UCSD-AML1 (cell line): Measurements from ENCODE around the gene DPP6.
"Not testable (repeated sequence)": the region's sequence is repeated elsewhere in the genome, so short reads cannot be mapped to it uniquely, and the experiment has no call there.

ENCODE experiments used
- DNase-seq: peaks from one replicate; lab custom pipeline; 2025; ENCODE audit not compliant: unreplicated experiment; lab: John Stamatoyannopoulos, UW

Gene DPP6

DNA sequence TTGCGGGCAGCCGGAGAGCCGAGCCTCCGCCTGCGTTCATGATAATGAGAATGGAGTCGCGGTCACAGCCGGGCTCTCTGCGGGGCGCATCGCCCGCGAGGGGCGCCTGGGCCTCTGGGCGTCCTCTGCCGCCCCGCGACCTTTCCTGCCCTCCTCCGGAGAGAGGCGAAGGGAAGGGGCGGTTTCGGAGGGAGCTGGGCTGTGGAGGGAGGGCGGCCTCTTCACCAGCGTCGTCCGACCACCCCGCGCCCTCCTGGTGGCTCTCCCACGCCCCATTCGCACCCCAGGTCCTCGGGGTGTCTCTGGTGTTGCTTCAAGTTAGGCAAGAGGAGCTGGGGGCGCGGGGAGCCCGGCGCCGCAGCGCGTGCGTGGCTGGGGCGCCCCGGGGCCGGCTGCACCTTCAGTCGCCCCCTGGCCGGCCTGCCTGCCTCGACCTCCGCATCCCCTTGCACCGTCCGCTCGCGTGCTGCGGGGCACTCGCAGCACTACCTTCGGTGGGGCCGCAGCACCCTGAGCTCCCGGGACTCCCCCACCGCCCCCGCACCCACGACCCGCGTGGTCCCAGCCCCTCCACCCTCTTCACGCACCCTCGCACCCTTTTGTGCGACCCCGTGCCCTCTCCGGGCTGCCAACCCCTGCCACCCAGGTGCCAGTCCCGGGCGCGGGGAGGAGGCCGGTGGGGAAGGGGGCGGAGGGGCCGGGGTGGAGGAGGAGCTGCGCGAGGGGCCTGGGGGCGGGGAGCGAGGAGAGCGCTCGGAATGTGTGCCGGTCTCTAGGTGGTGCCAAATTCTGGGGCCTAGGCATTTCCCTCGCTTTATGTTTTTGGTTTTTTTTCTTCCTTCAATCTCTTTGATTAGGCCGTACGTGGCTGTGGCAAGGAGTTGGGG is at the start of gene DPP6:
Gene DPP6 (plus strand): TSS at position 756 of the 887 bp plus-strand sequence.
- not testable (repeated sequence) for DNase-seq

DNA sequence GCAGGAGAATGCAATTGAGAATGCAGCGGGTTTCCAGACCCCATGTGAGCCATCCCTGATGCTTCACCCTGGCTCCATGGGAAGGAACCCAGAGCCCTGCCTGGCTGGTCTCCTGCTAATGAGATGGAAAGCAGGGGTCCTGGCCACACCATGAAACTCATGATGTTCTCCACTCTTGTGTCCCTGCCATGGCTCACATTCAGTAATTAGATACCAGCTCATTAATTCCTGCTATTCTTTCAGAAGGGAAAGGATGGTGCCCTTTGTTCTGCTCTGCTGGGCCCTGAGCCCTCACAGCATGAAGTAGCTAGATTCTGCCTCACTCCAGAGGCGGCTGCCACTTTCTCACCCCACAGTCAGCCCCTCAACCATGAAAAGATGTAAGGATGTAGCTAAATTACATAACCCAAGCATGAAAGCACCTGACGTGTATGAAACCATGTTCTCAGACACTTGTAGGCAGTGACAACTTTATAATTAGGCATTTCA is 42.7 kb upstream of the DPP6 start:
- not testable (repeated sequence) for DNase-seq

DNA sequence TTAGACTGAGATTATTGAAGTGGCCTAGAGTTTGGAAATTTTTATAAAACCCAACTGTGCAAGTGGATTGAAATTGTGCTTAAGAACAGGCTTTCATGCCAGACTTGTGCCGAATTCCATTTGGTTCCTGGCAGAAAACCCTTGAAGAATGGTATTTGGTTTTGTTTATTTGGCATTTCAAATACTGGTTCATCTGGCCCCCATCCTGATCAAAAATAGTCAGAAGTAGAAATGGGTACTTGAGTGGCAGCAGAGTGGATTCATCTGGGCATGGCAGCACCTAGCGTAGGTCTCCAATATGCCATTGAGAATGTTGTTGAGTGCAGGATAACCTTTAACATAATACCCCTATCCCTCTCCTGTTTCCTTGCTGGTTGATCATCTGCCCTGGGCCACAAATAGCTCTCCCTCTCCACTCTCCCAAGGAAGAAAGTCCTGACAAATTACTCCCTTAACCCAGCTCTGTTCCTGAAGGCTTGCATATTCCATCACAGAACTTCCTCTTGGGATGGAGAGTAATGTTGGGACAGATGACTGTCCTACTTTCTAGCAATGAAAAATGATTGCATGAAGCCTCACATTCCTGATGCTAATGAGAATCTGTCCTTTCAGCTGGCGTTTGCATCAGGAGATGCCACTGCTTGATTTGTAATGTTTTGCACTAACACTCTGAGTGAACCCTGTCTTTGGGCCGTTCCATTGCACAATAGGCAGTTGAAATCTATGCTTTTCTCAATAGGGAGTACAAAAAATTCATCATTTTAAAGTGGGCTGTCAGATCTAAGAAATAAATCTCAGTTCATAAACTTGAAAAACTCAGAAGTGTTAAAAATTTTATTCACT is 41.3 kb upstream of the DPP6 start:
- not testable (repeated sequence) for DNase-seq

DNA sequence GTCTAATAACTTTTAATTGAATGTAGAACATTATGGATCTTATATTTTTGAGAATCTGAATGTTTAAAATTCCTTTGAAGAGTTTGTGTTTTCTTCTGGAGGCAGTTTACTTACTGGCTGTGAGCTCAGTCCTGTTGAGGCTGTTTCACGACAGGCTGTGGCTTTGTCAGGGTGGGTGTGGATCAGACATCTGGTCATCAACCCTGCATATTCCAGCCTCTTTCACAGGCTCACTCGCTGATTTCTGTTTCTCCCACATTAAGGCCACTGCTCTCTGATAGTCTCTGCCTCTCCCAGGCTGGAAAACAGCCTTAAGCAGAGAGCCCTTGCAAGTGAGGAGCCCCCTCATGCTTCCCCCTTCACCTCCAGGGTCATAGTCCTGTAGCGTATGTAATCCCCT is 39.4 kb upstream of the DPP6 start:
- not testable (repeated sequence) for DNase-seq

DNA sequence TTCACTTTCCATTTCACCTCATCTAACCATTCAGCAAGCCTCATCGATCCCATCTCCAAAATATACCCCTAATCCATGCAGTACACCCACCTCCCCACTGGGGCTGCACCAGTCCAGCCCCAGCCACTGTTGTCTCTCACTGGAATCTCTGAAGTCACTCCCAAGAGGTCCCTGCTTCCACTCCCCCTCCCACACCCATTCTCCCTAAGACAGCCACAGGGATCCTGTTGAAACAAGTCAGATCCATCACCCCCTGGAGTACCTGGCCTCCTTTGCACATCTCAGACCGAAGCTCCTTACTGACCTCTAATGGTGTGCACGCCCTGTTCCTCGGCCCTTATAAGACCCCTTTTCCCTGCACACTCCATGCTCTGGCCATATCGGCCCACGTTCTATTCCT is 36.6 kb upstream of the DPP6 start:
- DNase-seq = not testable (repeated sequence)

DNA sequence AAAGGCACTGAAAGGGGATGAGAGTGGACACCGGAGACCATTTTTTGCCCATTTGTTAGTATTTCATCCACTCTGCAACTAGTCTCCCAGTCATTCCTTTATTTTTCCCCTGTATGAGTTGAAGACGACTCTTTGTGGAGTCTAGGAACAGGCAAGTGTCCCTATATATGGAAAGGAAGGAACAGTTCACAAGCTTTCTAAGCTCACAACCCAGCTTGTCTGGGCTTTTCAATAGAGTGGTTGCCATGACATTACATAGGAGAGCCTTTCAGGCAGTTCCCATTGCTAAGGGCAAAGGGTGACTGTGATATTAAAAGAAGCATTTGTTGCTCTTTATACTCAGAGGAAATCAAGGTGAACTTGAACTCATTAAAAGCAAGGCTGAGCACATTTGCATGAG is 33.8 kb upstream of the DPP6 start:
- DNase-seq = not testable (repeated sequence)

DNA sequence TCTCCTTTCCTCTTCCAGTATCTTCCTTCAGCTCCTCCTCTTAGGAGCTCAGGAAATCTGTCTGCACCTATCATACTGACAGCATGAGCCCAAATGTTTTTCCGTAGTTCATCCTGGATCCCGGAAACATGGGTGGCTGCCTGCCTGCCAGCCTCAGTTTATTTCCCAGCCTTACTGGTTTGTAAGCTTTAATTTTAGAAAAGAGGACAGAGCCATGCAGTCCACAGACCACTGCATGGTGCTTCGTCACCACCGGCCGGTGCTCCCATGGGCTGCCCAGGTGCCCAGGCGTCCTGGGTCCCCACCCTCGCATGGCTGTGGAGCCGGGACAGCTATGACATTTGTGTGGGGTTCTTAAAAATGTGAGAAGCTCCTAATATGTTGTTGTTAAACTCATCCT is 24.4 kb upstream of the DPP6 start:
- not testable (repeated sequence) for DNase-seq

DNA sequence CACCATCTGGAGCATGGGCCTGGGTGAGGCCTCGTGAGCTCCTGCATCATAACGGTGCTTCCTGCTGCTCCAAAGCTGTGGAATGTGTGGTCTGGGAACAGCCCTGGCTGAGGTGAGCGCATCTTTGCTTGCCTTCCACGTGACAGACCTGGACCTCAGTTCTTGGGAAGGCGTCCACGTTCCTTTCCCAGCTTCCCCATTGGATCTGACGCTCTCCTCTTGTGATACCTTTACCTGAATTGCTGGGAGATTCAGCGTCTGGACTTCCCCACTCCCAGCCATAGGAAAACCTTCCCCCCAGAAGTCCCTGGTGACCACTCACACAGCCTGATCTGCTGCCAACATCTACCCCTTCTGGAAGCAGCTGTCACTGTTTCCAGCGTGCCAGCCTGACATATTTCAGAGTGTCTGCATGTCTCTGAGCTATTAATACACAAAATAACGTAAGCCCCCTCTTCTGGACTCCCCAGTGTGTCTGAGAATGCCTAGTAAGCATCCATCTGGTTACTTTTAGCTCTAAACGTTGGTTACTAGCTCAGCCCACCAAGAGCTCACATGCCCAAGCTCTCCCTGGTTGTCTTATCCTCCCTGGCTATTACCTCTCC is 21.6 kb upstream of the DPP6 start:
- DNase-seq = not testable (repeated sequence)

DNA sequence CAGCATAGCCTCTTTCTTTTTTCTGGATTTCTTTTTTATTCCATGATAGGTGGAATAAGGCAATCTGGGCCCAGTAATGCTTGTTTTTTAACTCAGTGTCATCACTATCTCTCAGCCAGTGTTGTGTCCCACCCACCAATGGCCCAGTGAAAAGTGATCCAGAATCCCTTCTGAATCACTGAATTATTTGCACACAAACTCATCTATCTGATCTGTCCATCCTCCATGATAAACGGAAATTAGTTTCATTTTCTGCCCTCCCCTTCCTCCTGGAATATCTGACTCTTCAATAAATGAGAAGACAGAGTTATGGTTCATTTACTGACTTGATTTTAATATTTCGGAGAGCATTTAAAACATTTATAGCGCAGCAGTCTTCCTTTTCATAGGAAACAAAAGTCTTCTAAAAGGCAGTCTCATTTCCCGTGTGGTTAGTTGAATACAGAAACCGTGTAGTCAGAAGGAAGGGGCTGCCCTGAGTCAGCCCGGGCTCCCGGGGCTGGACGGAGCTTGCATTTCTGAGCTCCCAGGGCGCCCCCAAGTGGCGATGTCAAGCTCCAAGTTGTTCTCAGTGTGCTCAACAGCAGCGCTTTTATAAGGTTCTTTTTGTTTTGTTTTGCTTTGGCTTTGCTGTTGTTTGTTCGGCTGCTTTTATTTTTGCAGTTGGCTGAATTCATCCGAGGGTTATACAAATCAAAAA is 12.6 kb upstream of the DPP6 start:
- DNase-seq = not testable (repeated sequence)

DNA sequence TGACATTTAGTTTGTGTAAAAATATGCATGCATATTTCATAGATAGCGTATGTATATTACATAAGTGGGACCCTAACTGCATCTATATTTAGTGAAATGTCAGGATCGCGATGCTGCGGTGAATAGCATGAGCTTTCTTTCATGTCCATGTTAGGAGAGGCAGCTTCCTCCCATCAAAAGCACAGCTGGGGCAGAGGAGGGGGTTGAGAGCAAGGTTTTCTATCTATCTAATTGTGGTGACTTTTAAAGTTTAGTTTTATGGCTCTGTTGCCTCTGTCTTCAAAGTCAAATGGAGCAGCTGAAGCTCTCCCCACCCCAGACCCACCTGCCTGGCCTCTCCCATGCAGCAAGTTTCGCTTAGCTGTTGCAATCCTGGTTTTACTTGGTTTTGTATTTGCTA is 1.8 kb upstream of the DPP6 start:
- DNase-seq = not testable (repeated sequence)

DNA sequence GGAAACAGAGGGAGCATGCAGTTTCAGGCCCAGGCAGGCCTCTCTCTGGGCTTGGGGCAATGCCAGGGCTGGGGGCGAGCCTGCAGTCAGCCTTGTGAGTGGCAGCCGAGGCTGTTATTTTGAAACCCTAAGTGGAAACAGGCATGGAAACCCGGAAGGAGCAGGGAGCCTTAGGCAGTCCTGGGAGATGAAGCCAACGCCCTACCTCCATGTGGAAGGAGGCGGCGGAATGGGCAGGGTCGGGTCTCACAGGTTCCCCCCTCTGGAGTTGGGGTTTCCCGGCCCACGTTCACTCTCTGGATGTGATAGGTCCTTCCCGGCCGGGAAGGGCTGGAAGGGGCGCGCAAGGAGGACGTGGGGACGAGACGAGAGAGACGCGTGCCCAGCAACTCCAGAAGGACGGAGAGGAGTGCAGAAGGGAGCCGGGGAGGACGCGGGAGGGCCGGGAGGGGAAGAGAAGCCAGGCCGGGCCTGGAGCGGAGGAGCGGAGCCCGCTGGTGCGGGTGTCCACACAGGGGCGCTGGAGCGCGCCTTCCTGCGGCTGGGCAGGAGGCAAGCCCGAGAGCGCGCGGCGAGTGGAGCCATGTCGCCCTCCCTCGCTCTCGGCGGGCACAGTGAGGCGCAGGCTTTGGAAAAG is 1.1 kb upstream of the DPP6 start:
- not testable (repeated sequence) for DNase-seq

DNA sequence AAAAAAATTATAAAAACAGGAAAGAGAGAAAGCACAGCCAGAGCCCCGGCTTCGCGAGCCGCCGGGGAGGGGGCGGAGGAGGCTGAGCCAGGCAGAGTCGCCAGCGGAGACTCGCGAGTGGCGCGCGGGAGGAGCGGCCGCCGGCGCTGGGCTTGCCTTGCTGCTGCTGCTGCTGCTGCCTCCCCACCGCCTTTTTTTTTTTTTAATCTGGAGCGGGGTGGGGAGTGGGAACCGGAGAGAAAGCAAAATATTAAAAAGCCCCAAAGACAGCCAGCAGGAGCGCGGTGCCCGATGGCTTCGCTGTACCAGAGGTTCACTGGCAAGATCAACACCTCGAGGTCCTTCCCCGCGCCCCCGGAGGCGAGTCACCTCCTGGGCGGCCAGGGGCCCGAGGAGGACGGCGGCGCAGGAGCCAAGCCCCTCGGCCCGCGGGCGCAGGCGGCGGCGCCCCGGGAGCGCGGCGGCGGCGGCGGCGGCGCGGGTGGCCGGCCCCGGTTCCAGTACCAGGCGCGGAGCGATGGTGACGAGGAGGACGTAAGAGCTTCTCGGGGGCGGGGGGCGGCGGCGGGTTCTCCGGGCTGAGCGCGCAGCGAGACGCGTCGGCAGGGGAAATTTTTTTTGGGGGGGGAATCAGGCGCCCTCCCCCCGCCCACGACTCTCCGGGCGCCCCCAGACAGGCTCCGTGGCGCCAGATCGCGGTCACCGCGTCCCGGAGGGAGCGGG is 493 bp downstream of the DPP6 start:
- DNase-seq = not testable (repeated sequence)

DNA sequence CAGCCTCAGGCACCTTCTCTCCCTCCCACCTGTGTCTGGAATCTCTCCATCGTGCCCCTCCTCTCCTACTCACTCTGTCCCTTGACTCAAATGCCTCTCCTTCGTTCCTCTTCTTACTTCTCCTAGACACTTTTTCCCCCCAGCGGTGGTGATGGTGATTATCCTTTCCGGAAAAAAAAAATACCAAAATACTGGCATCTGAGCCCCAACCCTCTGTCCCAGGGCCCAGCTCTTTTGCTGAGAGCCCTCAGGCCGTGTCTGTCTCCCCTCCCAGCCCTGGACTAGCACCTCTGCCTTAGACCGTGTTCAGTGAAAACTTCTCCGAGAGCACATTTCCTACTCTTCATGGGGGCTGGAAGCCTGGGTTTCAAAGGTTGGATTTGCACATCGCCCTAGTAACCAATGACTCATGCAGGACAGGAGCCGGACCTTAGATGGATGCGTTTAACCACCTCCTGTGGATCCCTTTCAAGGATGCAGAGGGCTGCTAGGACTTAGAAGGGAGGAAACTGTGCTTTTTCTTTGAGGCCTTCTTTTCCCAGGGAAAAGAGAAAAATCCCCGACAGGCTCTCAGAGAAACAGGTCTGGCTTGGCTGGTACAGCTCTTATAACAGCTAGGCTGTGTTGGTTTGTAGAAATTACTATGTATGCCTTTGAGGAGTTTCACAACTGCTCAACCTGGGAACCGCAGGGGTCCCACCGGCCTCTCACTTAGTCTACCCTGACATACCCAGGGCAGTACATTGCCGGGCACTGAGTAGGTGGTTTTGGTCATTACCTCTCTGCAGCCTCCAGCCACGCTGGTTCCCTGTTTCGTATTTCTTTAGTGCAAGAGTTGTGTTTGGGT is 1.5 kb downstream of the DPP6 start:
- DNase-seq = not testable (repeated sequence)

DNA sequence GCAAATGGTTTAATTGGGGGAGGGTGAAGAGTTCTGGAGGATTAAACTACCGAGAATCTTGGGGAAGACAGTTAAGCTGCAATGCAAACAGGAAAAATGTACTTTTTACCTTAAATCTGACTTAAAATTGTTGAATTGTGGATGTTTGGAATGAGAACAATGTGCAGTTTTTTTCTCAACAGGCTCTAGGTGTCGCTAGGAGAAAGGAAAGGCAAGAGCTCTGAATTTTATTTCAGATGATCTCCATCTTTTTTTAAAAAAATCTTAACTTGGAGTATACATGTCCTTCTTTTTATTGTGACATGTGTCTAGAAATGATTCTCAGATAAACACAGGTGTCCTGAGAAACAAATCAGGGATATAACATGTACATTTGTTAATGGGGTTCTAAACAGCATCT is 2.5 kb downstream of the DPP6 start:
- DNase-seq = not testable (repeated sequence)

DNA sequence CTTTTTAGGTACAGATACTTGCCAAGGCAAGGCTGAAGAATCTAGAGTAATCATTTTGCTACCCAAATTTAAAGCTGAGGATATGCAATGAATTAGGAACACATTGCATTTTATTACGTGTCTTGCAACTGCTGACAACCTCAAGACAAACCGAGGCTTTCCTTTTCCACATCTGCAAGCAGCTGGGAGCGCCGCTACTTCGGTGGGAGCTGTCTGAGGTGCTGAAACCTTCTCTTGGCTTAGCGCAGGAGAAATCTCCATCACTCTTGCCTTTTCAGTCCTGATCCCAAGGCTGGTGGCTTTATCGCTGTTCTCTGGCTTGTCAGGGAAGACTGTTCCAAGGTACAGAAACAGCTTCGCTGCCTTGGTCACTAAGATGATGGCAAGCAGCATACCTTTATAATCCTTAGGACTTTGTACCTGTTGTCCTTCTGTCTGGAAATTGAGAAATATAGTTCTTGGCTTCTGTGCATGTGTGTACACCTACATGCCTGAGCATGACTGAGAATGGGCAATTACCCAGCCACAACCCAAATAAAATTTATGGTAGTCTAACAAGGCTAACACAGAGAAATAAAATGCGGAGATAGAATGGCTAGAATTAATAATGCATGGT is 3.4 kb downstream of the DPP6 start:
- DNase-seq = peak; percentile 14

DNA sequence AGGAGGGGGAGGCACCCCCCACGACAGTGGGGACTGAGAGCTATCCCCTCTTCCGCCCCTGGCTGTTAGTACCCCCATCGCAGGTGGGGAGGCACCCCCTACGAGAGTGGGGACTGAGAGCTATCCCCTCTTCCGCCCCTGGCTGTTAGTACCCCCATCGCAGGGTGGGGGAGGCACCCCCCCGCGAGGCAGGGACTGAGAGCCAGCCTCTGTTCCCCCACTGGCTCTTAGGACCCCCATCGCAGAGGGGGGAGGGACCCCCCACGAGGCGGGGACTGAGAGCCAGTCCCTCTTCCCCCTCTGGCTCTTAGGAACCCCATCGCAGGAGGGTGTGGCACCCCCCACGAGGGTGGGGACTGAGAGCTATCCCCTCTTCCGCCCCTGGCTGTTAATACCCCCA is 6.6 kb downstream of the DPP6 start:
- not testable (repeated sequence) for DNase-seq

DNA sequence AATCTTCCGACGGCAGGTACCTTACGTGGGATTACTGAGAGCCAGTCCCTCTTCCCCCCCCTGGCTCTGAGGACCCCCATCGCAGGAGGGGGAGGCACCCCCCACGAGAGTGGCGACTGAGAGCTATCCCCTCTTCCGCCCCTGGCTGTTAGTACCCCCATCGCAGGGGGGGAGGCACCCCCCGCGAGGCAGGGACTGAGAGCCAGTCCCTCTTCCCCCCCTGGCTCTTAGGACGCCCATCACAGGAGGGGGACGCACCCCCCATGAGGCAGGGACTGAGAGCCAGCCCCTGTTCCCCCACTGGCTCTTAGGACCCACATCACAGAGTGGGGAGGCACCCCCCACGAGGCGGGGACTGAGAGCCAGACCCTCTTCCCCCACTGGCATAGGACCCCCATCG is 8.4 kb downstream of the DPP6 start:
- not testable (repeated sequence) for DNase-seq

DNA sequence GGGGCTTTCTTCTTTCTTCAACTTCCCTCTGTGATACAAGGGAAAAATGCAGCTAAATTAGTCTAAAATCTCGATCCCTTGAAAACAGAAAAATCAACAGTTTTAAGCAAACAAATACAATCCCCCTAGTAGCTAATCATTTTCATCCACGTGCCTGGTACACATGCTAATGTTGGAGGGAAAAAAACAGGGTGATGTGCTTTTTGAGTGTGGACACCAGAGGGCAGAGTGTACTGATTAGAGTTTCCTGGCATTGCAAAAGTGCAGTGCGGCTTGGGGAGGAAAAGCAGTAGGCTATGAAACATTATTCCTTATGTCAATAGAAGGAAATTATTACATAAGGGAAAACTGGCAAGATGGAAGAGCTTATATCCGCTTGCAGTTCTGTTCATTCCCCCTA is 19.6 kb downstream of the DPP6 start:
- DNase-seq = not testable (repeated sequence)
